NCI-H748 (cell line): ENCODE results near the gene RERGL.
"Not testable (repeated sequence)": the region's sequence is repeated elsewhere in the genome, so short reads cannot be mapped to it uniquely, and the experiment has no call there.

Experiments used
- DNase-seq: peaks from one replicate; lab custom pipeline; 2025; ENCODE audit not compliant: unreplicated experiment; lab: John Stamatoyannopoulos, UW

RERGL gene, protein sequence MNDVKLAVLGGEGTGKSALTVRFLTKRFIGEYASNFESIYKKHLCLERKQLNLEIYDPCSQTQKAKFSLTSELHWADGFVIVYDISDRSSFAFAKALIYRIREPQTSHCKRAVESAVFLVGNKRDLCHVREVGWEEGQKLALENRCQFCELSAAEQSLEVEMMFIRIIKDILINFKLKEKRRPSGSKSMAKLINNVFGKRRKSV

DNA sequence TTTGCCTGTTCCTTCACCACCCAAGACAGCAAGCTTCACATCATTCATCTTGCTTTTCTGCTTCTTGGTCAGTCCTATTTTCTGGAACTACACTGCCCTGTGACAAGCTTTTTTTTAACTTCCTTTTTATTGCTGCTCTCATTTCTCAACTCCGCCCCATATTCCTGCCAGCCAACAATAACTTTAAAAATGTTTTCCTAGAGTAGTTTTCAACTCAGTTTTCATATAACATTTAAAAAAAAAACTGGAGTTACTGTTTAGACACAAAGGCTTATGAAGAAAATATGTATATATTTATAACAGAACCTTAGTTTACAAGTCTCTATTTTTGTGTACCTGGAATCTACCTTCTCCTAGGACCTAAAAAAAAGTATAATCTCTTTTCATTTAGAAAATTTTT, at the start of gene RERGL:
RERGL (minus strand) TSS at position 101 of the 400 bp plus-strand sequence; CDS start at position 48, 53 bp downstream.
- no peak for DNase-seq

DNA sequence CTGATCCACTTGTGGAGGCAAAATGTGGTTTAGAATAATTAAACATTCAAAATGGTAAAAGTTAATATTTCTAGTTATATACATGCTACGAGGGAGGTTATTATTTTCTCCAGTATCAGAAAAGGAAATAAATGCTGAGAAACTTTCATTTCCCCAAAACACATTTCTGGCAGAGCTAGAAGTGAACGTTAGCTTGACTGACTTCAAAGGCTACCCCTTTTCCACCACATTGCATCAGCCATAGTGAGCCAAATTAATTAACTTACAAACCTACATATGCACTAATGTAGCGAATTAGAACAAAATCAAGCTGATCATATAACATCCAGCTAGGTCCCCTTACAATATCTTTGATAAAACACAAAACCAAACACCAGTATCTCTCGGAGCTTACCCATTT, 49.3 kb upstream of the RERGL start:
- DNase-seq = no peak

DNA sequence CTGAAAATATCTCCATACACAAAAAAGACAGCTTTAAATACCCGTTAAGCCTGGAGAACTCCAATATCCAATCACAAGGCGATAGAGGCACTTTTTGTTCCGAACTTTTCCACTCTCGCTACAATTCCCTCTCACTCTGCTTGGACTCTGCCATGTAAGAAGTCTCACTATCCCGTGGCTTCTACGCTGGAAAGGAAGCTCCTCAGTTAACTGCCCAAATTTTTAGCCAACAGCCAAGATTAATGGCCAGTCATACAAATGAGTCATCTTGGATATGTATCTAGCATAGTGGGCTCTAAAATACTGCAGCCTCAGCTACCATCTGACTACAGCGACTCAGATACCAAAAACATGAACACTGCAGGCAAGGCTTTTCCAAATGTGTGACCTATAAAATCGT, 45.5 kb upstream of the RERGL start:
- no peak for DNase-seq

- no peak for DNase-seq
These were observed 45.1 kb upstream of the RERGL start for GRCh38 chr12:18135086-18135485.

DNA sequence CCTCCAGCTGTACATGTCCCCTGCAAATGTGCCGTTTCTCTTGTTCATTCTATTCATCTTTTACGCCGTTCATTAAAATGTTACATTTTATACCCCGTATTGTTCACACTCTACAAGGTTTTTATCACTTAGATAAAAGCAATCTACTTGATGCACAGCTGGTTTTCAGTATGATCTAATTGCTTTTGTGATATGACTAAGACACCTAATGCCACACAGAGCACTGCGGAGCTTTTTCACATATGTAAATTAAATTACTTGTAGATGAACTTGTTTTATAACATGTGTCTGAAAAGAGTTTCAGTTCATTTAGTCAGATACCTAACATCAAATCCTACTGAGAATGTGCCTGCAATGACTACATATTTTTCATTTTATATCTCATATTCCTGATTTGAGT, 40.9 kb upstream of the RERGL start:
- peak; percentile 4 for DNase-seq

GRCh38 chr12:18123707-18124106, 33.7 kb upstream of the RERGL start:
- no peak for DNase-seq

DNA sequence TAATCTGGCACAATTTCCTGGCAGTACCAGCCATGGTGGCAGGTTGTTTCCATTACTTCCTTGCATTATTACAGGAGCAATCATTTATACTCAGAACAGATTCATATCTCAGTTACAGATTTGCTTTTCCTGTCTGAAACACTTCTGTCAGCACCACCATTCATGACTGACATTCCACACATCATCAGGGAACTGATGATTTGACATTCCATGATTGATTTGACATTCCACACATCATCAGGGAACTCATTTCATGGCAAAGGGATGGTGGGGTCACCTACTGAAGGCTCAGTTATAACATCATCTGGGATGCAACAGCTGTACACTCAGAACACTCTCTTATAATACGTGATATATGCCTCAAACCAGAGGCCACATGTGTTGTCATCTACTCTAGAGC, 30.9 kb upstream of the RERGL start:
- no peak for DNase-seq

DNA sequence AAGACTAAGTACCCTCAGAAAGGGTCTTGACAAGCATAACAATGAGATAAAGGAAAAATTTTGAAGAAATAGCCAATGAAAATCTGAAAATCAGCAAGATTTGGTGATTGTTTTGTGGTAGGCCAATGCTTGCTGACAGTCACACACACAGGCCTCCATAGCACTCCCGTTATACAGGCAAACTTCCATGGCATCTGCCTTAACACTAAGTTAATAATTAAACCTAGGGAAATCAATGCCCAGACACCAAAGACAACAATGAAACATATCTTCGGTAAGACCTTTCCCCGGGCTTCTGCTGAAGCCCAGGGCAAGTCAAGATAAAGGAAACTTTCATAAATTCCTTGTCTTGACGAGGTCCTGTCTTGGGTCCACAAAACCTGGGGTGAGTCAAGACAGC, 18.6 kb upstream of the RERGL start:
- DNase-seq = no peak

- no peak for DNase-seq
These were observed 13.6 kb upstream of the RERGL start for GRCh38 chr12:18103624-18104023.

DNA sequence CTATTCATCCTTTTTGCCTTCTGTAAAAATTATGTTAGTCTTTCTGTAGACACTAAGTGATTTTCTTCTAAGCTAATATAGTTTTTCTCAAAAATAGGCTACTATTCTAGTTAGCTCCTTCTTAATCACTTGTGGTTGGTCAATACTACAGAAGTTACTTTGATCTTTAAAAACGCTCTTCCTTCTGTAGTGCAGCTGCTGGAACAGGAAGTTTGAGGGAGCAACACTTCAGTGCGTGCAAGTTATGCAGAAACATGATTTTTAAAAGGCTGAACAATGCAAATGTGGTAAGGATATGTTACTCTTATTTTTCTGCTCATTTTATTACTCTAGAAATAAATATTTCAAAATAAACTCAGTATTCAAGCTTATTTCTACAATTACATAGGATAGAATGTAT, 11.1 kb upstream of the RERGL start:
- DNase-seq = no peak

GRCh38 chr12:18084080-18084479, 5.9 kb downstream of the RERGL start:
- DNase-seq = no peak

DNA sequence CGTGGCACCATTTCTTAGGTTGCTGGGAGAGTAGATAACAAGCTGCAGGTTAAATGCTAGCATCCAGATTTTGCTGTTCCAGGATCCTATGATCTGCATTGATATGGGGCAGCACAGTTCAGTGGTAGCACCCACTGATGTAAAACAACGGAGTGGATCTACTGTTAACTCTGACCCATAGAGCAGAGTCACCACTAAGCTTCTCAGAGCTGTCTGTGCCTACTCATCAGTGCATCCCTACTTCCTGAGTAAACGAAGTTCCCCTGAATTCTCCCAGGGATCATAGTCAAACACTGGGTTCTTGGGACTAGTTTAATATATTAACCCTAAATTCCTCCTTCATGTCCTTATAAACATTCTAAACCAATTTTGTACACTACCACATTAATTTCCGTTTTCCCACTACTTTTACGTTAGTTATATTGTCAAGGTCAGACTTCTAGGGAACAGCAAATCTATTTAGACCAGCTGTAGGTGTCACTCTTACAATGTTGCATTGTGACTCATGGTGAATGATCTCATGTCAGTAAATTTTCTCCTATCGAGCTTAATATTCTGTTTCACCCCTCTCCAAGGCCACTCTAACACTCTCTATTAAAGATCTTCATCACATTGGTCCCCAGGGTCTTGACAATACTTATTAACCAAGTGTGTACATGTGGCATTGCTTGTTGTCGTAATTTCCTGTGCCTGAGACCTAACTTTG, 10.3 kb downstream of the RERGL start:
- DNase-seq = no peak

DNA sequence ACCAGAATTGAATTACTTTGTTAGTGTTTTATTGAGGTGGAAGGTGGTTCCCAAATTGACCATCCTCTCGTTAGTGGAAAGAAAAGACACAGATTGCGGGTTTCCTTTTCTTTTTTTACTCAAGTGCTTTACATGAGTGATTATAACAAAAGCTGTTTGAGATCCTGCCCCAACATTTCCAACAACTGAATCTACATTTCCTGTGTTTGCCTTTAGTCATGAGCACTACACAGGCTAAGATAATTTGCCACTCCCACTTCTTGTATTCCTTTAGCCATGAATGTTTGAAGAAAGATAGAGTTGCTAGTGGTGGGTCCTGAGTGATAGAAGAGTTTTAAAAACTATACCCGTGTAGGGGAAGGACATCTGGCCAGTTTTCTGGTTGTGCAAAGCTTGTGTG, 16.0 kb downstream of the RERGL start:
- peak; percentile 92 for DNase-seq

GRCh38 chr12:18072723-18073122, 17.3 kb downstream of the RERGL start:
- DNase-seq = no peak

DNA sequence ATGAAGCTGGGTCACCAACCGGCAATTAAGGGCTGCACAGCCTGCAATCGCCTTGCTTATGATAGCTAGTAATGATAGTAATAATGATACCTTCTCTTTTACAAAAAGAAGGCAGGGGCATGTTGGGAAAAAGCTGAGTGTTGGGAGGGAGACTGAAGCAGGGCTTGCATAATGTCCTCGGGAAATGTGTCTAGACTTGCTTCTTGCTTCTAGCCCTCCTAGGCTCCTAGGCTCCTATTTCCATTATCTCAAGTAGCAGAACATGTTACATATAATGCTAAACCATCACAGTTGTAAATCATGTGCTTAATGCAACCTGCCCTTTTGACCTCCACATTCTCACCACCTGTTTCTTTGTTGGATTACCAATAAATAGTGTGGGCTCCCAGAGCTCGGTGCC, 18.7 kb downstream of the RERGL start:
- peak; percentile 92 for DNase-seq

DNA sequence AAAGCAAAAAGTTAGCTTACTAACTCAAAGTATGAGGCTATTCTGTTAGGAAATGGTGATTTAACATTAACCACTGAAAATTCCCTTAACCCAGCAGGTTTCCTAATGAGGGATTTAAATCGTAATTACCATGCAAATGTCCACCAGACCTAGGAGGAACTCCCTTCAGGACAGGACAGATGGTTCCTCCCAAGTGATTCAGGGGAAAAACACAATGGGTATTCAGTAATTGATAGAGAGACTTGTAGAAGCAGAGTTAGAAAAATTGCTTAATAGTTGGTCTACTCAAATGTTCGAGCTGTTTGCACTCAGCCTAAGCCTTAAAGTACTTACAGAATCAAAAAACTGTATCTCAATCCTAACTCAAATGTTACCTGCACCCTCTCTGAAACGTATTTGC, 21.6 kb downstream of the RERGL start:
- DNase-seq = peak; percentile 12

DNA sequence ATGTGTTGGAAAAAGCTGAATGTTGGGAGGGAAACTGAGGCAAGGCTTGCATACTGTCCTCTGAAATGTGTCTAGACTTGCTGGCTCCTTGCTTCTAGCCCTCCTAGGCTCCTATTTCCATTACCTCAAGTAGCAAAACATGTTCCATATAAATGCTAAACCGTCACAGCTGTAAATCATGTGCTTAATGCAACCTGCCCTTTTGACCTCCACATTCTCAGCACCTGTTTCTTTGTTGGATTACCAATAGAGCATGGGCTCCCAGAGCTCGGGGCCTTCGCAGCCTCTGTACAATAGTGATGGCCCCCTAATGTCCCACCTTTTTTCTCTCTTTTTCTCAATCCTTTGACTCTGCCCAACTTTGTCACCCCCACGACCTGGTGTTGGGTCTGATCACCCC, 23.3 kb downstream of the RERGL start:
- DNase-seq = peak; percentile 60

GRCh38 chr12:18062867-18063266, 27.1 kb downstream of the RERGL start:
- not testable (repeated sequence) for DNase-seq

DNA sequence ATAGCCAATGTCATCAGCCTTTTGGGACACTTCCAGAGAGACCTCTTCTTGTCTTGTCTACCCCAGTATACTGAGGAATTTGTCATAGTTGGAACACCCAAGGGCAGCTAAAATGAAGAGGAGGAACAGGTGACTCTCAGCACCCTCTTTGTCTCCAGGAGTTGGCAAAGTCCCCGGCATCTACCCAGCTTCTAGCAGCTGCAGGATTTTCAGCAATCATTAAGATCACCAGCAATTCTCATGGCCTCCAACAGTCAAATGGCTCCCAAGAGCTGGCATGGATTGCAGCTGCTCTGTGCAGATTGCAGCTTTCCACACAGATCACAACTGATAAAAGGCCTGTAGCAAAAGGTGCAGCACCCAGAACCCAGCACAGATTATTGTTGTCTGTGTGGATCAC, 32.9 kb downstream of the RERGL start:
- no peak for DNase-seq

- DNase-seq = peak; percentile 62
These were observed 34.9 kb downstream of the RERGL start for GRCh38 chr12:18054925-18055619.

DNA sequence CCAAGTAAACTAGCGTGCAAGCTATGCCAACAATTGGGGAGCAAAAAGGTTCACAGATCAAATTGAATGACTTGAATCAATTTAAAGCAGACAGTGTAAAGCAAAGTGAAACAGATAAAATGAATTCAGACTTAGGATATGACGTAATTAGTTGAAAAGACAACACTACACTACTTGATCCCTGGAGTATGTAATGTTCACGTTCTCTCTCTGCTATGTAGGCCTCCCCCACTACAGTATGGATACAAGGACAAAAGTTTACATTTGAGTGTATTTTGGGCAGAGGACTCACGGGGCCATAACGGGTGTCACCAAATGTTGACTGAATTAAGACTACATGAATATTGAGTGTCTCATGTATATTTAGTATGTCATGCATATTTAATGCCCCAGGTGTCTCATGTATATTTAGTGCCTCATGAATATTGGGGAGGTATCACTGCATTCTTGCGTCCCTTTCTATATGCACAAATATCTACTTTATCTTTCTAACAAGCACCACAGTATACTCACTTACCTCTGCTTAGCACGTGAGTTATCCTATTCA, 44.5 kb downstream of the RERGL start:
- DNase-seq = peak; percentile 44
